ENCODE measurements around the gene RAB21.

GRCh38 chr12:71749666-71750065 is 5.0 kb upstream of the RAB21 start:
- TF ChIP-seq EZH2 (IDR thresholded peaks at IDR 0.05; ENCODE audit: insufficient read depth, poor library complexity, severe bottlenecking) = no peak
- TF ChIP-seq EZH2phosphoT487 (IDR thresholded peaks at IDR 0.05; ENCODE audit: insufficient read depth, low read depth) = no peak
